Activated CD4-positive, alpha-beta T cell treated with anti-CD3 and anti-CD28 coated beads for 4 hours (primary cell): Measurements from ENCODE around the gene REXO1.

ENCODE experiments used
- DNase-seq, 2 donors: peaks; one replicate each; pipeline ENCODE4 v3.0.0-alpha.2; 2020

Gene REXO1

GRCh38 chr19:1826557-1827521 lies 21.4 kb downstream of the REXO1 start:
- DNase-seq: no peak

DNA sequence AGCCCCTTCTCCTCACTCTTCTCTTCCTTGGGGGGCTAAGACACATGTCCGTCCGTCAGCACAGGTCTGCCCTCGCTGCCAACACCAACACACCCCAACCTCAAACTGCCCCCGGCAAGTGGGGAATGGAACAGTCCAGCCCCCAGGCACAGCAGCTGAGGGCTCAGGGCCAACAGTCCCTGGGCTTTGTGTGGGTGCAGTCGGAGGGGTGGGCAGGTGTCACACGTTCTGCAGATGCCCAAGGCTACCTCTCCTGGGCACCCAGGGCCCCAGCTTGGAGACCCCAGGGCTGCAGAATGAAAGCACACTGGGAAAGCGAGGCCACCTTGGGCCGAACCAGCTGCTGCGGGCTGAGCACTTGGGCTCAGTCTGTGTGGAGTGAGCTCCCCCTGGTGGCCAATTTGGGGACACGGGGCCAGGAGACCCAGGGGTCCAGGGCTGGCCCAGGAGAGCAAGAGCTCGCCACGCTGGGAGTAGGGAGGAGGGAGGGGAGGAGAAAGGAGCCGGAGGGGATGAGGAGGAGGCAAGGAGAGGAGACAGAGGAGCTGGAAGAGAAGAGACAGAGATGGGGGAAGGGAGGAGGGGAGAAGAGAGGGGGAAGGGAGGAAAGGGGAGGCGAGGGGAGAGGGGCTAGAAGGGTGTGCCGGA lies 22.2 kb downstream of the REXO1 start:
- DNase-seq: peak; percentile 71 to 79

DNA sequence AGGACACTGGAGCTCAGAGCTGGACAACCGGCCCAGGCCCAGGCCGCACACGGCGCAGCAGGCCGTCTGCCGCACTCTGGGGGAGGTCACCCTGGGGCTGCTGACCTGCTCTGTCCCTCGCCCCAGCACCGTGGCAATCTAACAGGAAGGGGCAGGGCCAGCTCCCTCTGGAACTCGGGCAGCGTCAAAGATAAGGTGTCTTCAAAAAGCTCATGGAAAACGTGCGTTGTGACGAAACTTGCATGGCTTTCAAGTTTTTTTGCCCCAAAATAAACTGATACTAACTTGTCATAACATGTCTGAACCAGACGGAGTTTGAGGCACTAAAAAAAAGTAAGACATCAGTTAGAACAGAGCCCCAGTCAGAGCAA lies 24.0 kb downstream of the REXO1 start:
- DNase-seq: no peak

- no peak for DNase-seq
Measured at GRCh38 chr19:1823539-1824251, 24.6 kb downstream of the REXO1 start.

GRCh38 chr19:1823020-1823419 lies 25.3 kb downstream of the REXO1 start:
- DNase-seq: no peak

- DNase-seq: no peak
Measured at GRCh38 chr19:1822210-1822609, 26.1 kb downstream of the REXO1 start.

GRCh38 chr19:1819341-1820255 lies 28.7 kb downstream of the REXO1 start:
- DNase-seq: no peak

GRCh38 chr19:1818549-1819195 lies 29.6 kb downstream of the REXO1 start:
- DNase-seq: no peak

DNA sequence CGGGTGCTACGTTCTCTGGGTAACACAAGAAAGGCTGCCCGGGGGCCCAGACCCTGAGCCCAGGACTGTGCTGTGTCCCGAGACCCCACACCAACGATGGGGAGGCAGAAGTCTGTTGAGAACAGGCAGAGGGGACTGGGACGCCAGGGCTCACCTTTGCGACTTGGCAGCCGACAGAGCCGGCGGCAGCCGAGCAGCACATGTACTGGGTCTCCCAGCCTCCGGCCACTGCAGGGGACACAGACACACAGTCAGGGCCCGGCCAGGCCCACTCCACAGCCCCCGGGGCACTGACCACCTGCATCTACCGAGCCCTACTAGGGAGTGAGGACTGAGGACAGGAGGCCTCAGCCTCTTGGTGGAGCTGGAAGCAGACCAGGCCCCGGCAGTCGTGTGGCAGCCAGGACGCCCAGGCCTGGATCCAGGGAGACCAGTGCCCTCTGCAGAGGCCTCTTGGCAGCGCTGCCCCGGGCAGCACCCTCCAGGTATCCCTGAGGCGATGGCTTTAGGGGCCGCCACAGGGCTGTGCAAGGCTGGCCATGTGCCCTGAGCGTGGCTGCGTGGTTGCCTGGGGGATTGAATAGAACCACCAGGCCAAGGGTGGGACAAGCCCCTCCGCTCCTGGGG lies 30.6 kb downstream of the REXO1 start:
- DNase-seq: no peak

DNA sequence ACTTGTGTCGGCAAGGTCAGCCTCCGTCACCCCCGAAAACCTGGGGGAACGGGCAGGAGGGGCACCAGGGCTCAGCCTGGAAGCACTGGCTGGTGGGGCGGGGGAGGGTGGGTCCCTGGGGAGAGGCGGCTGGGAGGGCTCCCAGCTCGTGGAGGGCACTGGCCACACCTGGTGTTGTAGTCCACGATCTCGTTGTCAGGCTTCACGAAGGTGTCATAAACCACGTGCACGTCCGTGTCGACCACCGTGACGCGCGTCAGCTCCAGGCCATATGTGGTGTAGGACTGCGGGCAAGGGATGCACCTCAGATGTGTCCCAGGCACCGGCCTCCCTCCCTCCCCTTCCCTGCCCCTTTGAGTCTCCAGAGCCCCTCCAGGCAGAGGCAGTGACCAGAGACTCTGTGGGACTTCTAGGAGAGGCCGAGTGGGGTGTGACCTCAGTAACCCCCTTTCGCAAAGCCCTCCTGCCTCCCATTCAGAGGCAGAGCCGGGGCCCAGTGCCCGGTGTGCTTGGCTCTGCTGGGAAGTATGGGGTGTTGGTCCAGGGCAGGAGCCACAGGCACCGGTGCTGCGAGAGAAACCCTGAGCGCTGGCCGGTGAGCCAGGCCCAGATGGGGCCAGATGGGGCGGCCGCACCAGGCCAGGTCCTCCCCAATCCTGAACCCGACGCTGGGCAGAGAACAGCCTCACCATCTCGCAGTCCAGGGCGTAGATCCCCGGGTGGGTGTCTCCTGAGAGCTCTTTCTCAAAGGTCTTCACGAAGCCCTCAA lies 31.6 kb downstream of the REXO1 start:
- no peak for DNase-seq

DNA sequence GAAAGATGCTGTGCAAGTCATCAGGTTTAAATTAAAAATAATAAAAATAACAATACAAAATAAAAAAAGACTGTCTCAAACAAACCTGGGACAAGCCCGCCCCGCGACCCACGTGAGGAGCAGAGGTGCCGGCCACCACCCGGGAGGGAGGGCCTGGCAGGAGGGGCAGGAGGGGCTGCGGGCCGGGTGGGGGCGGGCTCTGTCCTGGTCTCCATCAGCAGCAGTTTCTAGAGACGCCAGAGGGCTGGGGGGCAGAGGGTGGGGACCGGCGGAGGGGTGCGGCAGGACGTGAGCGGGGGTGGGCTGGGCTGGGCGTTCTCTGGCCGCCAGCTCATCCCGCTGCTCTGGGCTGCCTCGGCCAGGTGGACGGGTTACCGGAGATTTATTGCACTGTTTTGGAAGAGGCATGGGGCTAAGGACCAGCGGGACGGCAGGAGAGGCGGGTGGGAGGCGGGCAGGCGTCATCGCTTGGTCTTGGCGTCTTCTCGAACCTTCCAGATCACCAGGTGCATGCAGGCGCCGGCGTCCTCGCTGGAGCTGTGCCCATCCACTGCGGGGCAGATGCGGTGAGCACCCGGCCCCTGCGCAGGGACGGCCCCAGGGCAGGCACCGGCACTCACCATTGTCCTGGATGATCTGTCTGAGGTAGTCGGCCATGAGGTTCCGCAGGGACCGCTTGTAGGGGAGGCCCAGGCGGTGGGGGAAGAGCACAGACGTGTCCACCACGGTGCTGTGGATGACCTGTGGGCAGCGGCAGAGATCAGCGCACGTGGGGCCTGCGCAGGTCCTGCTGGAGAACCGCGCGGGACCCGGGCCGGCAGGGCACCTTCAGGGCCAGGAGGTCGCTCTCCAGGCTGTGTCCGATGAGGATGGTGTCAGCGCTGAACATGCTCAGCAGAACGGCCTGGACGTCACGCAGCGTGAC lies 32.4 kb downstream of the REXO1 start:
- DNase-seq: no peak

- DNase-seq: no peak
Measured at GRCh38 chr19:1814833-1815604, 33.3 kb downstream of the REXO1 start.

- no peak for DNase-seq
Measured at GRCh38 chr19:1814391-1814790, 33.9 kb downstream of the REXO1 start.

DNA sequence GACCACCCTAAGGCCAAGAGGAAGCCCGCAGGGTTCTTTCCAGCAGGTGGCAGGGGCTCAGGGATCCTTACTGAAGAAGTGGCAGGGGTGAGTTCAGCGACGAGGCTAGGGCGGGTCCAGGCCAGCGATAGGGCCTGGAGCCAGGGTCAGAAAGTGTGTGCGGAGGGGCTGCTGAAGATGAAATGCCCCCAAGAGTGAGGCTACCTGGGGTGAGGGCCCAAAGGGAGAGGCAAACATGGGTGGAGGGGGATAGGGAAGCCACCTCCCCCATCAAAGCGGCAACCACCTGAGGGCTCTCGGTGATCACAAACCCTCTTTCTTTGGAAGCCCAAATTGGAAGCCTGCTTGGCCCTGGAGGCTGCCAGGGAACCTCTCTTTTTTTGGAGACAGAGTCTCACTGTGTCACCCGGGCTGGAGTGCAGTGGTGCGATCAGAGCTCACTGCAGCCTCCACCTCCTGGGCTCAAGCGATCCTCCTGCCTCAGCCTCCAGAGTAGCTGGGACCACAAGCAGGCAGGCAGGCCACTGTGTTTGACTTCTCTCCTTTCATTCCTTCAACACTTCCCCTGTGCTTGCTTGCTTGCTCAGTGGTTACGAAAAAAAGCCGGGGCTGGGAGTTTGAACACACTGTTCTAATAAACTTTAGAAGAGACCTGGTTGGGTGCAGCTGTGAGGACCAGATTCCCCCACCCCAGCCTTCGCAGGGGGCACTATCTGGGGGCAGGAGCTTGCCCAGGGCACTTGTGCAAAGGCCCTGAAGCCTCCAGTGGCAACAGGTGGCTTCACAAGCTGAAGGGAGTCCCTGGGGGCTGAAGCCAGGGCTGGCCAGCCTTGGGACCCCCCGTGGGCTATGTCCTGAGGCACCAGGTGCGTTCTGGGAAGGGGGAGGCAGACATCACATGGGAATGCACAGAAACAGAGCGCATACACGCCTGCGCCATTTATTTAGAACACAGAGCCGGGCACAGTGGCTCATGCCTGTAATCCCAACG lies 34.8 kb downstream of the REXO1 start:
- DNase-seq: no peak

- DNase-seq: peak; percentile 72 to 84
Measured at GRCh38 chr19:1812426-1813191, 35.7 kb downstream of the REXO1 start.

GRCh38 chr19:1811942-1812425 lies 36.3 kb downstream of the REXO1 start, which contains the start of gene ATP8B3:
ATP8B3 (minus strand) TSS chr19:1812276; CDS start chr19:1811736, 540 bp downstream.
- DNase-seq: peak in 1 of 2 donors; percentile 75
